Vagina (tissue), 2 donors: ENCODE results near the gene SEPHS1. TPM values are rescaled to one million over a fixed set of nuclear protein-coding genes. Genes with fewer than 3 reads are reported as not detected.
"Not testable (repeated sequence)": the region's sequence is repeated elsewhere in the genome, so short reads cannot be mapped to it uniquely, and the experiment has no call there.

Source experiments
- DNase-seq, 2 donors: peaks; one replicate each; pipeline ENCODE4 v3.0.0-alpha.2; 2017; ENCODE audit errors: extremely low spot score in 2 of 2
- H3K27ac ChIP-seq: fragments of 200-600 bp; sonication (generic); one replicate; pipeline ENCODE4 v1.5.1; 2019
- H3K27me3 ChIP-seq: fragments of 200-600 bp; sonication (generic); one replicate; pipeline ENCODE4 v1.5.1; 2019
- H3K36me3 ChIP-seq, 2 donors: fragments of 200-600 bp; sonication (generic); one replicate each; pipeline ENCODE4 v1.5.1; 2017 to 2019
- H3K4me1 ChIP-seq: fragments of 200-600 bp; sonication (generic); one replicate; pipeline ENCODE4 v1.5.1; 2019
- H3K4me3 ChIP-seq, 2 donors: fragments of 200-600 bp; sonication (generic); 1 replicate in 1 of 2; 2 replicates in 1 of 2; pipeline ENCODE4 v1.5.1; 2016 to 2019
- H3K9me3 ChIP-seq: fragments of 200-600 bp; sonication (generic); one replicate; pipeline ENCODE4 v1.5.1; 2019
- CTCF ChIP-seq, 3 experiments: fragments of 450-650 bp in 2 of 3; fragments of 200-600 bp in 1 of 3; sonication (generic) in 1 of 3; IDR thresholded peaks; one replicate each; pipeline ENCODE4 v1.5.1; 2017 to 2019; ENCODE audit warnings: antibody characterized with exemption in 3 of 3, mild to moderate bottlenecking in 2 of 3, moderate library complexity in 2 of 3
- POLR2A ChIP-seq, 2 donors: fragments of 450-650 bp; IDR thresholded peaks; one replicate each; pipeline ENCODE4 v1.6.1; 2017; ENCODE audit warnings: antibody characterized with exemption in 2 of 2, mild to moderate bottlenecking in 2 of 2, moderate library complexity in 2 of 2
- POLR2AphosphoS5 ChIP-seq, 2 donors: sonication (generic); formaldehyde crosslinking; IDR thresholded peaks; one replicate each; pipeline ENCODE4 v1.9.0; 2017; ENCODE audit warnings: antibody characterized with exemption in 2 of 2, mild to moderate bottlenecking in 2 of 2, low read depth in 1 of 2; ENCODE audit not compliant: insufficient read depth in 1 of 2
- intact Hi-C: fragments of 100-400 bp; cut with DNase I; formaldehyde crosslinking; loops from one replicate; pipeline ENCODE4 v1.15.1; 2023
- total RNA-seq: library from RNA; depleted of rRNA; stranded (reverse); fragments of >200 nt; gene quantifications from one replicate; pipeline ENCODE4 v1.2.3, GENCODE V29; 2016

SEPHS1 gene
- total RNA-seq, 1 donor from 2014 or later, result 26.8 TPM

- Histone ChIP-seq H3K4me1 (peaks cover 14% of the 10 kb centered on the region), H3K9me3 (no peaks in the 10 kb centered on the region), H3K36me3 (peaks cover 0 to 27% of the 10 kb centered on the region in 2 donors), H3K27ac (no peak overlapping the region), H3K27me3 (no peaks in the 10 kb centered on the region), H3K4me3 (no peak overlapping the region)
- intact Hi-C loops, result no loop called here
- no peak for DNase-seq
- no peak for TF ChIP-seq CTCF (IDR thresholded peaks at IDR 0.05)
Measured at GRCh38 chr10:13296476-13296875, 51.6 kb downstream of the SEPHS1 start.

- intact Hi-C loops, result no loop called here
- H3K27me3 ChIP-seq, result no peaks in the 10 kb centered on the region
- peaks cover 0 to 28% of the 10 kb centered on the region in 2 donors for H3K36me3 ChIP-seq
- H3K27ac ChIP-seq, result no peak overlapping the region
- DNase-seq, result no peak
- no peak overlapping the region for H3K4me3 ChIP-seq
- no peaks in the 10 kb centered on the region for H3K9me3 ChIP-seq
- no peaks in the 10 kb centered on the region for H3K4me1 ChIP-seq
- no peak for TF ChIP-seq POLR2A (IDR thresholded peaks at IDR 0.05)
- no peak for TF ChIP-seq POLR2AphosphoS5 (IDR thresholded peaks at IDR 0.05; ENCODE audit: insufficient read depth in 1 of 2, low read depth in 1 of 2)
- TF ChIP-seq CTCF (IDR thresholded peaks at IDR 0.05), result no peak
Measured at GRCh38 chr10:13294784-13295183, 53.3 kb downstream of the SEPHS1 start.

- no peak for DNase-seq
- TF ChIP-seq POLR2AphosphoS5 (IDR thresholded peaks at IDR 0.05; ENCODE audit: insufficient read depth in 1 of 2, low read depth in 1 of 2) (no peak), POLR2A (IDR thresholded peaks at IDR 0.05) (no peak), CTCF (IDR thresholded peaks at IDR 0.05) (no peak)
- H3K4me1 ChIP-seq, result no peaks in the 10 kb centered on the region
- intact Hi-C loops, result no loop called here
- no peak overlapping the region for H3K27ac ChIP-seq
- H3K9me3 ChIP-seq, result no peaks in the 10 kb centered on the region
- no peaks in the 10 kb centered on the region for H3K27me3 ChIP-seq
- H3K4me3 ChIP-seq, result no peak overlapping the region
- peaks cover 0 to 40% of the 10 kb centered on the region in 2 donors for H3K36me3 ChIP-seq
Measured at GRCh38 chr10:13291821-13292773, 56.0 kb downstream of the SEPHS1 start.

- Histone ChIP-seq H3K36me3 (peaks cover 0 to 43% of the 10 kb centered on the region in 2 donors), H3K4me1 (no peaks in the 10 kb centered on the region), H3K4me3 (no peak overlapping the region), H3K9me3 (no peaks in the 10 kb centered on the region), H3K27ac (no peak overlapping the region), H3K27me3 (no peaks in the 10 kb centered on the region)
- intact Hi-C loops, result no loop called here
- no peak for TF ChIP-seq POLR2A (IDR thresholded peaks at IDR 0.05)
- TF ChIP-seq POLR2AphosphoS5 (IDR thresholded peaks at IDR 0.05; ENCODE audit: insufficient read depth in 1 of 2, low read depth in 1 of 2), result no peak
- TF ChIP-seq CTCF (IDR thresholded peaks at IDR 0.05), result no peak
- DNase-seq, result no peak
Measured at GRCh38 chr10:13291061-13291460, 57.0 kb downstream of the SEPHS1 start.

GRCh38 chr10:13284050-13284449, 64.0 kb downstream of the SEPHS1 start:
- peaks cover 0 to 29% of the 10 kb centered on the region in 2 donors for H3K36me3 ChIP-seq

GRCh38 chr10:13282348-13282747, 65.7 kb downstream of the SEPHS1 start:
- H3K4me1 ChIP-seq, result not testable (repeated sequence)

More at GRCh38 chr10:13284050-13284449, 64.0 kb downstream of the SEPHS1 start:
- Histone ChIP-seq H3K4me1 (no peaks in the 10 kb centered on the region), H3K4me3 (no peak overlapping the region), H3K27me3 (no peaks in the 10 kb centered on the region), H3K27ac (no peak overlapping the region), H3K9me3 (no peaks in the 10 kb centered on the region)
- TF ChIP-seq POLR2A (IDR thresholded peaks at IDR 0.05), result no peak
- TF ChIP-seq CTCF (IDR thresholded peaks at IDR 0.05), result no peak
- TF ChIP-seq POLR2AphosphoS5 (IDR thresholded peaks at IDR 0.05; ENCODE audit: insufficient read depth in 1 of 2, low read depth in 1 of 2), result no peak
- DNase-seq, result no peak
- intact Hi-C loops, result no loop called here

More at GRCh38 chr10:13282348-13282747, 65.7 kb downstream of the SEPHS1 start:
- H3K36me3 ChIP-seq, result peaks cover 0 to 23% of the 10 kb centered on the region in 2 donors
- H3K27me3 ChIP-seq, intact Hi-C loops, H3K27ac ChIP-seq, DNase-seq, H3K4me3 ChIP-seq, H3K9me3 ChIP-seq: not testable (repeated sequence)
